ENCODE results near the gene HCN3. TPM values are rescaled to one million over a fixed set of nuclear protein-coding genes. Genes with fewer than 3 reads are reported as not detected.

HCN3 gene
- total and polyA plus RNA-seq, 2 donors, result 0.76 to 2.6 TPM

DNA sequence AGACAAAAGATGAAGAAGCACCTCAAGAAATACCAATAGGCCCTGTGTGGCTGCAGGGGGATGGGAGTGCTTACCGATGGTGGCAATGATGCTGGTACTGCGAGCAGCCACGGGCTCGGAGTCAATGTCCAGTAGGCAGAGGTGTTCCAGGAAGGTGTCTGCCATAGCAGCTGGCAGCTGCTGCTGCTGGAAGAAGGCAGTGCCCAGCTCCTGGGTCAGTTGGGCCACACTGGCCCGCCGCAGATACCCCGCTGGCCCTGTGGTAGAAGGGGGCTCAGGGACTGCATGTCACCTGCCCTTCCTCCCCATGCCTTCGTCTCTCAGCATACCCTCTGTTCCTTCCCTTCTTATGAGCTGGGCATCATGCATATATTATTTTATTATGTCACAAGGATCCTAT, 22.8 kb downstream of the HCN3 start:
- no peak for DNase-seq (ENCODE audit: low read depth in 6 of 9, low spot score in 9 of 9)
- no peaks in the 10 kb centered on the region for H3K36me3 ChIP-seq (ENCODE audit: control insufficient read depth in 2 of 2, insufficient read depth in 2 of 2, low read length in 1 of 2)
- H3K4me3 ChIP-seq (ENCODE audit: low read length in 2 of 2), result no peak overlapping the region
- peaks cover 0 to 10% of the 10 kb centered on the region in 2 donors for H3K9me3 ChIP-seq (ENCODE audit: control insufficient read depth in 2 of 2, insufficient read depth in 1 of 2, low read length in 1 of 2)
- 97% methylated on average over 8 of the region's 8 CpGs for WGBS
- peaks cover 0 to under 1% of the 10 kb centered on the region in 2 donors for H3K4me1 ChIP-seq (ENCODE audit: control insufficient read depth in 2 of 2, insufficient read depth in 2 of 2, low read length in 2 of 2)
- peaks cover 13 to 27% of the 10 kb centered on the region in 2 donors for H3K27me3 ChIP-seq (ENCODE audit: control insufficient read depth in 2 of 2, insufficient read depth in 1 of 2, low read length in 1 of 2)
- H3K27ac ChIP-seq (ENCODE audit: low read depth in 1 of 2, low read length in 1 of 2), result no peak overlapping the region

DNA sequence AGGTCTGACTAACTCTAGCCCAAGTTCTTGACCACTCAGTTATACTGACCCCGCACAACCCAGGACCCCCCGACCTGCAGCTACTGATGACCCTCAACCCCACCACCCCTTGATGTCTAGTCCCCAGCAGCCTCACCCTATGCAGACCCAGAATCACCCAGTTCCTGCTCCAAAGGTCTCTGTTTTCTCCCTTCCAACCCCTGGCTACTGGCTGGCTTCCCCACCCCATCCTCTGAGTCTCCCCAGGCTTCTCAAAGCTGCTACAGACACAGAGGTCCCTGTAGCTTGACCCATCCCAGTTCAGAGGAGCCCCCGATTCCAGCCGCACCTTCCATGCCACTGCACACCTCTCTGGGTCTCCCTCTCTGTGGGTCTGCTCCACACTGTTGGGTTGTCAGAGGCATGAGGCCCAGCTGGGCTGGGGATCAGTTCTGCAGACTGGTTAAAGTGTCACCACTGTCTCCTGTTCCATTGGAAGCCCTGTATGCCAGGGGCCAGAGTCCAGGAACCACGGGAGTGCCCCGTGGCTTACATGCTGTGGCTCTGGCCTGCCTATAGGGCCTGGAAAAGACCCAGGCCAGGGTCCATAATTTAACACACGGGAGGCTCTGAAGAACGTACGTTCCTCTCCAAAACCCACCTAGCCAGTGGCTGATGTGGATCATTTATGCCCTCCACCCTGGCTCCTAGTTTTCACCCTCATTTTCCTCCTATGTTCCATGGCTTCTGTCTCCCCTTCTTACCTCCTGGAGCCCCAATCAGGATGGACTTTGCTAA, 23.5 kb downstream of the HCN3 start:
- H3K9me3 ChIP-seq (ENCODE audit: control insufficient read depth in 2 of 2, insufficient read depth in 1 of 2, low read length in 1 of 2), result peaks cover 0 to 8% of the 10 kb centered on the region in 2 donors
- H3K4me3 ChIP-seq (ENCODE audit: low read length in 2 of 2), result no peak overlapping the region
- H3K27me3 ChIP-seq (ENCODE audit: control insufficient read depth in 2 of 2, insufficient read depth in 1 of 2, low read length in 1 of 2), result peaks cover 6 to 20% of the 10 kb centered on the region in 2 donors
- no peak overlapping the region for H3K27ac ChIP-seq (ENCODE audit: low read depth in 1 of 2, low read length in 1 of 2)
- no peak for DNase-seq (ENCODE audit: low read depth in 6 of 9, low spot score in 9 of 9)
- H3K36me3 ChIP-seq (ENCODE audit: control insufficient read depth in 2 of 2, insufficient read depth in 2 of 2, low read length in 1 of 2), result no peaks in the 10 kb centered on the region
- H3K4me1 ChIP-seq (ENCODE audit: control insufficient read depth in 2 of 2, insufficient read depth in 2 of 2, low read length in 2 of 2), result no peaks in the 10 kb centered on the region
- 95% methylated on average over 9 of the region's 9 CpGs for WGBS

DNA sequence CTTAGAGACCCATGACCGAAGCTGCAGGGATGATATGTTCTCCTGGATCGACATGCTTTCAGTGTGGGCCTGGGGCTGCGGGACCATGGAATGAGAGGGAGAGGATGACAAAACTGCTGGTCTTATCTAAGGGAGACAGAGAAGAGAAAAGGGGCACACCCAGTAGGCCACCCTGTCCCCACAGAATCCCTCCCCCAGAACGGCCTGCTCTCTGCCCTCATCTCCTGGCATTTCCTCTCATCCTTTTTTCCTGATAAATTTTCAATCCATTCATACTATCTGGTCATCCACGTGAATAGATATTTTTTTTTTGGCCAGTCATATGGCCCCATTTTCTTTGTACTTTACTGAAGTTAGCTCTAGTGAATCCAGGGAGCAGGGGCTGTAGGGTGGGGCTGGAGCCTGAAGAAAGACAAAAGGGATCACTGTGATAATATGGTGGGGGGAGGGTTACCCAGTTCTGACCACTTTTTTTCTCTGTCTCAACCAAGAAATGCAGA, 24.1 kb downstream of the HCN3 start, which contains the start of gene PKLR:
Gene PKLR (minus strand): TSS at position 97 of the 500 bp plus-strand sequence. CDS start 43 bp downstream, at position 54.
- DNase-seq (ENCODE audit: low read depth in 6 of 9, low spot score in 9 of 9), result no peak
- peaks cover 0 to 4% of the 10 kb centered on the region in 2 donors for H3K9me3 ChIP-seq (ENCODE audit: control insufficient read depth in 2 of 2, insufficient read depth in 1 of 2, low read length in 1 of 2)
- no peak within 1 kb of the TSS for H3K4me3 ChIP-seq (ENCODE audit: low read length in 2 of 2)
- no peaks in the 10 kb centered on the region for H3K4me1 ChIP-seq (ENCODE audit: control insufficient read depth in 2 of 2, insufficient read depth in 2 of 2, low read length in 2 of 2)
- peaks cover 3 to 13% of the 10 kb centered on the region in 2 donors for H3K27me3 ChIP-seq (ENCODE audit: control insufficient read depth in 2 of 2, insufficient read depth in 1 of 2, low read length in 1 of 2)
- no peaks in the 10 kb centered on the region for H3K36me3 ChIP-seq (ENCODE audit: control insufficient read depth in 2 of 2, insufficient read depth in 2 of 2, low read length in 1 of 2)
- WGBS, result 98% methylated on average over 5 of the region's 5 CpGs
- H3K27ac ChIP-seq (ENCODE audit: low read depth in 1 of 2, low read length in 1 of 2), result no peak within 1 kb of the TSS

DNA sequence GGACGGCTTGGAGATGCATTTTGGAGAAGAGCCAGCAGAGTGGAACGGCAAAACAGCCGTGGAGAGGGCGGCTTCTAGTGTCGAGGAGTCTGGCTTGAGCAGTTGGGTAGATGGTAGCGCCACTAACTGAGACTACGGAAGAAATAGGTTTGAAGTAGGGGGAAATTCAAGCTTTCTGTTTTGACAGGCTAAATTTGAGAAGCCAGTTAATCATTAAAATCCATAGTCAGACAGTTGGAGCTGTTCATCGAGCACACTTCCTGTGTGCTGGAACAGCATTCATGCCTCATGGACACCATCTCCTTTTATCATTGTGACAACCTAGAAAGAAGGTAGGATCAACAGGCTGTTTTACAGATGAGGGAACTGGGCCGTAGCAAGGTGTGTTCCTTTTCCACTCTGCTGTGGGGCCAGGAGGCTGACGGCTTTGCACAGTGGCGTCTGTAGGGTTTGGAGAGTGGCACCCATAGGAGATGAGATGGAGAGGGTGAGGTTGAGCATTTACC, 27.3 kb downstream of the HCN3 start:
- H3K4me1 ChIP-seq (ENCODE audit: control insufficient read depth in 2 of 2, insufficient read depth in 2 of 2, low read length in 2 of 2), result peaks cover 4 to 16% of the 10 kb centered on the region in 2 donors
- H3K27ac ChIP-seq (ENCODE audit: low read depth in 1 of 2, low read length in 1 of 2), result peak overlapping the region in 1 of 2 donors; percentile 20
- no peaks in the 10 kb centered on the region for H3K36me3 ChIP-seq (ENCODE audit: control insufficient read depth in 2 of 2, insufficient read depth in 2 of 2, low read length in 1 of 2)
- WGBS, result 93% methylated on average over 11 of the region's 11 CpGs
- H3K9me3 ChIP-seq (ENCODE audit: control insufficient read depth in 2 of 2, insufficient read depth in 1 of 2, low read length in 1 of 2), result peaks cover 0 to 4% of the 10 kb centered on the region in 2 donors
- no peak for DNase-seq (ENCODE audit: low read depth in 6 of 9, low spot score in 9 of 9)
- no peak overlapping the region for H3K4me3 ChIP-seq (ENCODE audit: low read length in 2 of 2)
- H3K27me3 ChIP-seq (ENCODE audit: control insufficient read depth in 2 of 2, insufficient read depth in 1 of 2, low read length in 1 of 2), result peaks cover 0 to 3% of the 10 kb centered on the region in 2 donors

DNA sequence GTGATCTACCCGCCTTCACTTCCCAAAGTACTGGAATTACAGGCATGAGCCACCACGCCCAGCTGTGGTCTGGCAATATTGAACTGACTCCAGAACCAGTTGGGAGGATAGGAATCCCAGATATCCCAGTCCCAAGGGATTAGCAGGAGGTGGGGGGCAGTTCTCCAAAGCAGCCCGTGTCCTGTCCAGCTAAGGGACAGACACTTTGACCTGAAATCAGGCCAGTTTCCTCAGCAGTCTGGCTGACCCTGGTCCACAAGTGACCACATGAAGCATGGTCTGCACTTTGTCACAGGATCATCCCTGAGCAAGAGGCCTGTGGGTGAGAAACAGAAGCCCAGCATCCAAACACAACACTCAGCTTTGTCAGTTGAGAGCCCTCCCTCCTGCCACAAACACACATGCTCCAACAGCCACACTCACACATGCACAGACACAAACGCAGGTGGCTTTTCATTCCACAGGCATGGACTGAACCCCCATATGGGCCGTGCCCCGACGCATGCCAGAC, 28.7 kb downstream of the HCN3 start:
- peaks cover 6 to 26% of the 10 kb centered on the region in 2 donors for H3K4me1 ChIP-seq (ENCODE audit: control insufficient read depth in 2 of 2, insufficient read depth in 2 of 2, low read length in 2 of 2)
- H3K4me3 ChIP-seq (ENCODE audit: low read length in 2 of 2), result no peak overlapping the region
- 91% methylated on average over 7 of the region's 7 CpGs for WGBS
- peaks cover 6 to 7% of the 10 kb centered on the region in 2 donors for H3K36me3 ChIP-seq (ENCODE audit: control insufficient read depth in 2 of 2, insufficient read depth in 2 of 2, low read length in 1 of 2)
- no peak for DNase-seq (ENCODE audit: low read depth in 6 of 9, low spot score in 9 of 9)
- peaks cover 0 to 4% of the 10 kb centered on the region in 2 donors for H3K9me3 ChIP-seq (ENCODE audit: control insufficient read depth in 2 of 2, insufficient read depth in 1 of 2, low read length in 1 of 2)
- H3K27ac ChIP-seq (ENCODE audit: low read depth in 1 of 2, low read length in 1 of 2), result no peak overlapping the region
- no peaks in the 10 kb centered on the region for H3K27me3 ChIP-seq (ENCODE audit: control insufficient read depth in 2 of 2, insufficient read depth in 1 of 2, low read length in 1 of 2)

DNA sequence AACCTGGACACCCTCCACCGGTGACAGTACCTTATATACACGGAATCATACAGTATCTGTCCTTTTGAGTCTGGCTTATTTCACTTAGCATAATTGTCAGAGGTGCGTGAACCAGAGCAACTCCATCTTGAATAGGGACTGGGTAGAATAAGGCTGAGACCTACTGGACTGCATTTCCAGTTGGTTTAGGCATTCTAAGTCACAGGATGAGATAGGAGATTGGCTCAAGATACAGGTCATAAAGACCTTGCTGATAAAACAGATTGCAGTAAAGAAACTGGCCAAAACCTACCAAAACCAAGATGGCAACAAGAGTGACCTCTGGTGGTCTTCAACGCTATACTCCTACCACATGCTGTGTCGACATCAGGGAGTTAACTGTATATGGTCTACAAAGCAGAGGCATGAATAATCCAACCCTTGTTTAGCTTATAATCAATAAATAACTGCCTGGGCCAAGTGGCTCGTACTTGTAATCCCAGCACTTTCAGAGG, 30.0 kb downstream of the HCN3 start:
- H3K9me3 ChIP-seq (ENCODE audit: control insufficient read depth in 2 of 2, insufficient read depth in 1 of 2, low read length in 1 of 2), result peaks cover 0 to 4% of the 10 kb centered on the region in 2 donors
- H3K36me3 ChIP-seq (ENCODE audit: control insufficient read depth in 2 of 2, insufficient read depth in 2 of 2, low read length in 1 of 2), result peaks cover 10 to 16% of the 10 kb centered on the region in 2 donors
- 66% methylated on average over 6 of the region's 6 CpGs for WGBS
- H3K4me3 ChIP-seq (ENCODE audit: low read length in 2 of 2), result no peak overlapping the region
- DNase-seq (ENCODE audit: low read depth in 6 of 9, low spot score in 9 of 9), result peak in 1 of 9 donors; percentile 45
- H3K27ac ChIP-seq (ENCODE audit: low read depth in 1 of 2, low read length in 1 of 2), result no peak overlapping the region
- H3K4me1 ChIP-seq (ENCODE audit: control insufficient read depth in 2 of 2, insufficient read depth in 2 of 2, low read length in 2 of 2), result peaks cover 6 to 26% of the 10 kb centered on the region in 2 donors
- no peaks in the 10 kb centered on the region for H3K27me3 ChIP-seq (ENCODE audit: control insufficient read depth in 2 of 2, insufficient read depth in 1 of 2, low read length in 1 of 2)

DNA sequence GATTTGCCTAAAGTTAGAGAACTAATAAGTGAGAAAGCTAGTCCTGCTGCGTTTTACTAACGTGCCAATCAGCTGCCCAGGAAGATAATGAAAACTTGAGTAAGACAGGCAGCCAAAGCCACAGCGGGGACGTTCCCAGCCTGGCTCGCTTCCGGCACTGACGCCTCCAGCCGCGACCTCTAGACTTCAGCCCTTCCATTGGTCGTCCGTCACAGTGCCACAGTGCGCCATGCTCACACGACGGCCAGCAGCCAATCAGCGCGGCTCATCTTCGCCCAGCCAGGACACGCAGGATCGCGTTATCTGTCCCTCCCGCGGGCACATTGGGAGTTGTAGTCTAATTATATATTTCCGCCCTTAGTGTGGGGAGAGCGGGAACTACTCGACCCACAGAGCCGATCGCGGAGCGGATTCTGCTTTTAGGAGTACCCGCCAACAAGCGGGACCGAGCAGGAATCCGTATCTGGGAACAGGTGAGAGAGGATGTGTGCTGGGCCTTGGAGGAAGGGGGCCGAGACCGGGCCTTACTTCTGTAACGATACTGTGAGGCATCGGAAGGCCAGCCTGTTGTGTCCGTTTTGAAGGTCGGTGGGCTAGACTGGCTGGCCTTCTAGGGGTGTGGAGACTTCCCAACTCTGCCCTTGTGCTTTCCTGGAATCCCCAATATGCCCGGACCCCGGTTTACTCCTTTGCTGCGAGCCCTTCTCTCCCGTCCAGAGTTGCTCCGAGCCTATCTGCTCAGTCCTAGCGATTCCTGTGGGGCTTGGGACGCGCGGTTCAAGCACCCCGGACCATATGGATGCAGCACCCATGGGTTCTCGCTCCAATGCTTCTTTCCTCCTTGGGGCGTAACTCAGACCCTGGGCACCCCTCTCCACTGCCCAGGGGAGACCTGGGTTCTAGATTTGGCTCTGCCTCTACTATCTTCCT, 31.5 kb downstream of the HCN3 start, which contains the start of gene FDPS:
Gene FDPS (plus strand): TSS at position 374 of the 930 bp plus-strand sequence. CDS start 924 bp downstream, outside the sequence.
- no peaks in the 10 kb centered on the region for H3K27me3 ChIP-seq (ENCODE audit: control insufficient read depth in 2 of 2, insufficient read depth in 1 of 2, low read length in 1 of 2)

DNA sequence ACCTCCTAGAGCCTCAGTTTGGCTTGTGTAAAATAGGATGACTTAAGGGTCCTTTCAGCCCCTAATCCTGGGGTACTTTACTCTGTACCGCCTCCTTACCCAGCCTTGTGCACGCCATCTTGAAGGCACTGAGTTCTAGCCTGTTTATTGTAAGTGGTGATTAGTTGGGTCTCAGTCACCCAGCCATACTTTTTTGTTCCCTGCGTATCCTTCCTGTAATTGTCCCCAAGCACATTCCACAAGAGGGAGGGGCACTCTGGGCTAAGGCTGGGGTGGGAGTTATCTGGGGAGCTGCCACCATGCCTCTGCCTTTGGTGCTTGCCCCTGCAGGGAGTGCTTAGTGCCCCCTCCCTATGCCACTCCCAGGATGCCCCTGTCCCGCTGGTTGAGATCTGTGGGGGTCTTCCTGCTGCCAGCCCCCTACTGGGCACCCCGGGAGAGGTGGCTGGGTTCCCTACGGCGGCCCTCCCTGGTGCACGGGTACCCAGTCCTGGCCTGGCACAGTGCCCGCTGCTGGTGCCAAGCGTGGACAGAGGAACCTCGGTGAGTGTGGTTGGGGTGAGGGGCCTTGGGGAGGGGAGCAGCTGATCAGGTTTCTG, 32.3 kb downstream of the HCN3 start:
- H3K4me3 ChIP-seq (ENCODE audit: low read length in 2 of 2), result peak overlapping the region; percentile 83 to 97
- 15% methylated on average over 11 of the region's 11 CpGs for WGBS
- H3K36me3 ChIP-seq (ENCODE audit: control insufficient read depth in 2 of 2, insufficient read depth in 2 of 2, low read length in 1 of 2), result peaks cover 29% of the 10 kb centered on the region in 2 donors
- DNase-seq (ENCODE audit: low read depth in 6 of 9, low spot score in 9 of 9), result no peak
- no peaks in the 10 kb centered on the region for H3K27me3 ChIP-seq (ENCODE audit: control insufficient read depth in 2 of 2, insufficient read depth in 1 of 2, low read length in 1 of 2)
- H3K4me1 ChIP-seq (ENCODE audit: control insufficient read depth in 2 of 2, insufficient read depth in 2 of 2, low read length in 2 of 2), result peaks cover 6 to 26% of the 10 kb centered on the region in 2 donors
- H3K9me3 ChIP-seq (ENCODE audit: control insufficient read depth in 2 of 2, insufficient read depth in 1 of 2, low read length in 1 of 2), result no peaks in the 10 kb centered on the region
- H3K27ac ChIP-seq (ENCODE audit: low read depth in 1 of 2, low read length in 1 of 2), result peak overlapping the region; percentile 15 to 94

More for the DNA sequence above, 31.5 kb downstream of the HCN3 start, which contains the start of gene FDPS:
- H3K4me1 ChIP-seq (ENCODE audit: control insufficient read depth in 2 of 2, insufficient read depth in 2 of 2, low read length in 2 of 2), result peaks cover 6 to 26% of the 10 kb centered on the region in 2 donors
- peak within 1 kb of the TSS; percentile 93 to 94 for H3K27ac ChIP-seq (ENCODE audit: low read depth in 1 of 2, low read length in 1 of 2)
- DNase-seq (ENCODE audit: low read depth in 6 of 9, low spot score in 9 of 9), result peak; percentile 89 to 99 (median 96)
- peaks cover 23 to 25% of the 10 kb centered on the region in 2 donors for H3K36me3 ChIP-seq (ENCODE audit: control insufficient read depth in 2 of 2, insufficient read depth in 2 of 2, low read length in 1 of 2)
- H3K4me3 ChIP-seq (ENCODE audit: low read length in 2 of 2), result peak within 1 kb of the TSS; percentile 83 to 97
- under 1% methylated on average over 51 of the region's 51 CpGs for WGBS
- peaks cover 0 to 2% of the 10 kb centered on the region in 2 donors for H3K9me3 ChIP-seq (ENCODE audit: control insufficient read depth in 2 of 2, insufficient read depth in 1 of 2, low read length in 1 of 2)
